Ramos (cell line): ENCODE results near the gene RPS4Y2.

ENCODE experiments used
- in situ Hi-C: fragments of 300-500 bp; cut with MboI; formaldehyde crosslinking; loops from one replicate; pipeline ENCODE4 v1.14.3; 2022; ENCODE audit warnings: low sequenced_read_pairs; ENCODE audit not compliant: unreplicated experiment

The RPS4Y2 gene

DNA sequence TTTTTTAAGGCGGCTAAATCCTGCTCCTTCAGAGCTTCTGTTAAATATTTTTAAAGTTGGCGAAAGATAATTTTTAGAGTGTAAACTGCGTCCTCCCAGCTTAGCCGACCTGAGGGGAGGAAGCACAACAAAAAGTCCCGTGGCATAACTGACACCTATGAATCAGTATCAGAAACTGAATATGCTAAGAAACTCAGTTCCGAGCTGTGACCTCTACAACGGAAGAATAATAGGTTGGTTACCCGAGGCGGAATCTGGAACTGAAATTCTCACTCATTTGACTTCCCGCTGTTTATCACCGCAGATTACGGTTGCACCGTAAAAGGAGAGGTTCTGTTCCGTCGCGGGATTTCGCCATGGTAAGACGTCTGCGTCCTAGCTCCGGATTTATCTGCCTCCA lies at the start of gene RPS4Y2:
Gene RPS4Y2 (plus strand): TSS at position 301 of the 400 bp plus-strand sequence. CDS start 56 bp downstream, at position 357.
- in situ Hi-C loops, result no loop called here

DNA sequence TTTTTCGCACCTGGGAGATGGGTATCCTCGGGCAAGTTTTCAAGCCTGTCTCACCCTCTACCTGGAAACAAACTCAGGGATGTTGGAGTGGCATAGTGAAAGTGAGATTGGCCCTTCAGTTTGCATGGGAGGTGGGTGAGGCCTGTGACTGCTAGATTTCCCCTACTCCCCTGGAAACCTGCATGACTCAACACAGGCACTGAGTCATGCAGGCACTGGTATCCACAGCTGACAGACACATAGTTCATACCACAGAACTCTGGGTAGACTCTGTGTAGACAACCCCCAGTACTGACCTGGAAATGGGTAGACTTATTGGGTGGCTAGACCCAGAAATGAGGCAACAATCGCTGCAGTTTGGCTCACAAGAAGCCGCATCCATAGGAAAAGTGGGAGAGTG lies 41.5 kb upstream of the RPS4Y2 start:
- in situ Hi-C loops, result no loop called here

DNA sequence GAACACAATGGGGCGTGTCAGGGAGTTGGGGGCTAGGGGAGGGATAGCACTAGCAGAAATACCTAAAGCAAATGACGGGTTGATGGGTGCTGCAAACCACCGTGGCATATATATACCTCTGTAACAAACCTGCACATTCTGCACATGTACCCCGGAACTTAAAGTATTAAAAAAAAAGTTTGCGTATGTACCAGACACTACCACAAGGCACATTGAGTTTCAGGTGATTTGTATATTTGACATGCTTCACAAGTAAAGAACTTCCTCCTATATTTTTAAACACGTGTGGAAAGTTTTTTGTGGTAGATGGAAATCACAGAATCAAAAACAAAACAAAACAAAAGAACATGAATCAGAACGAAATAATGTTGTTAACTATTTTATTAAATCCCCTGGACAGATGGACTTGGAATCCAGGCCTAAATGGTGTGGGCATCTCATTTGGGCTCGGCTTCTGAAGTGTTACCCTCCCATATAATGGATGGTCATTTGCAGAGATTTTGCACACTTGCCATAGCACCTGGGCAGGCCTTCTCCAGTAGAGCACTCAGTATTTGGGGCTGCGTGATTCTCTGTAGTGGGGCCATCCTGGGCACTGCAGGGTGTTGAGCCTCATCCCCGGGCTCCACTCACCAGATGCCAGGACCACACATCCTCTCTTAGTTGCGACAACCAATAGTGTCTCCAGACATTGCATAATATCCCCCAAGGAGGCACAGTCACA lies 29.6 kb upstream of the RPS4Y2 start:
- in situ Hi-C loops, result no loop called here

DNA sequence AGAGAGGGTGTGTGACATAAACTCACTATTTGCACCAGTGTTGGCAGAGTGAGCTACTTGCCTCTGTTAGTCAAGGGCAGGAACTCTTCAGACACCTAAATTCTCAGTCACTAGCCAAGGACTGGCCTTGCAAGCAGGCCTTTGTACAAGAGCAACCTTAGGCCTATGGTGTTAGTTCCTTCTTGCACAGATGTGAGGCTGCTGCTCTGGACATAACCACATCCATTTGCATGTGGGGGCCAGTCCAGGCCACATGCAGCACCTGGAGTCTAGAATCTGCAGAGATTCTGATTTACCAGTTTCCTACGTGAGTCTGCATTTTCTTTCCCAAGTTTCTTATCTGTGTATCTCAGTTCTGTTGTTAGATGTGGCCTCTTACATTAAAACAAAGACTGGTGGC lies 20.7 kb upstream of the RPS4Y2 start:
- in situ Hi-C loops, result no loop called here

DNA sequence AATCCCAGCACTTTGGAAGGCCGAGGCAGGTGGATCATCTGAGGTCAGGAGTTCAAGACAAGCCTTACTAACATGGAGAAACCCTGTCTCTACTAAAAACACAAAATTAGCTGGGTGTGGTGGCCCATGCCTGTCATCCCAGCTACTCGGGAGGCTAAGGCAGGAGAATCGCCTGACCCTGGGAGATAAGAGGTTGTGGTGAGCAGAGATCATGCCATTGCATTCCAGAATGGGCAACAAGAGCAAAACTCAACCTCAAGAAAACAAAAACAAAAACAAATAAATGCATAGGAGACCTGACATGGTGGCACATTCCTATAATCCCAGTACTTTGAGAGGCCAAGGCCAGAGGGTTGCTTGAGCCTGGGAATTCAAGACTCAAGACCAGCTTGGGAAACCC lies 16.1 kb upstream of the RPS4Y2 start:
- in situ Hi-C loops, result no loop called here

DNA sequence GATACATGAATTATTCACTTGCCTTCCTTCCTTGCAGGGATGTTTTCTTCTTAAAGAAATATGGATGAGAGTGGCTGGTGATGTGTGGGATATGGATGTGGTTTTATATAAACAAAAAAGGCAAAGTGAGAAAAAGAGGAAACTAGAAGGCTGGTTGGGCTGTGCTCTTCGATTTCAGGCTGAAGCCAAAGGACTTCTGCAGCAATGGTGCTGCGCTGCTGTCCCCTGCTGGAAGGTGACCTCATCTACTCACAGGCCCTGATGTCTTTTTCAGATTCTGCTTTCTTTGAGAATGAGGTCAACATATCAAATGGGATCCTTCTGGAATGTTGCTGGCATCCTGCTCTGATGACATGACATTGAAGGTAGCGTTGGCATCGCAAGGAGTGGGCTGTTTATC lies 15.3 kb upstream of the RPS4Y2 start:
- in situ Hi-C loops, result no loop called here

DNA sequence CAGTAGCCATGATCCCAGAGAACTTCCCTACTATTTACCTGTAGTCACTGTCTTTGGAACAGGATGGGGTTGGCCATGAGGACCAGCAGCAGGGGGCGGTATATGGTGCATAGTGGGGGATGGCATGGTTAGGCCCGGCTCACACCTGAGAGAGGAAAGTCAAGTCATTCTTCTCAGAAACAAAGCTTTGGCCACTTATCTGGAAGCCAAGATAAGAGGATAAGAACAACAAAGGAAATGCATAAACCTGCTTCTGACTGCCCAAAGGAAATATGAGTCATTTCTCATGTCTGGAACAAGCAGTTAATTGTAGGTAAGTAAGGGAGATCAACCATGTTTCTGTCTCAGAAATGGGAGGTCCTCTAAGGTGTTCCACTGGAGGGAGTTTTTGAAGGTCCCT lies 10.8 kb upstream of the RPS4Y2 start:
- in situ Hi-C loops, result no loop called here

DNA sequence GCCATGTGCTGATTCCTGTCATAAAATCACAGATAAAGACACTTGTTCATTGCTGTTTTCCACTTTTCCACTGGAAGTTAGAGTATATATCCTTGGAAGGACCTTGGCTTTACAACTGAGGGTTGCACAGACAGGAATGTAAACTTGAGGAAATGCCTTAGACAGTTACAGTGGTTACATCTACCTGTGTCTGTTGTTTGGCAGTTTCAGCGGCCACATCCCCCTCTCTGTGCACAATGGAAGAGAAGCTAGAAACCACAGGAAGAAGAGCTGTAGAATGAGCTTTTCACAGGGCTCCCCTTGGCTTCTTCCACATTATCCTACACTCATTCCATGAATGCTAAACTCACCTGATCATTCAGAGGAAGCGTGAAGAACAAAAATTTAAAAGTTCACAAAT lies 9.0 kb upstream of the RPS4Y2 start:
- in situ Hi-C loops, result no loop called here

DNA sequence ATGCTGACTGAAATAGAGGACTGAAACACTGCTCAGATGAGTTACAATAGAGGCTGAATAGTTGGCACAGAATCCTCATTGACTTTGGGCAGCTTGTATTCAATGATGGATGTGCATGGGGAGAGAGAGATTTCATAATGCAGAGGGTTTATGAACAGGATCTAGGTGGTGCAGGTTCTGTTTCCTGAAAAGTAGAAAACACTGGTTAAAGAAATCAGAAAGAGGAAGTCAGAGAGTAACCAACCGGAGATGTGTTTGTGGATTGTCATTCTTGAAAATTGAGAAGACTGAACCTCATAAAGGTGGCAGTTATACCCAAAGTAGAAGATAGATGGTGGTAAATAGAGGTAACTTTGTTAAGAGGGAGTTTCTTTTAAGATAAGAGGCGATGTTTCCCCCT lies 8.0 kb downstream of the RPS4Y2 start:
- in situ Hi-C loops, result no loop called here

DNA sequence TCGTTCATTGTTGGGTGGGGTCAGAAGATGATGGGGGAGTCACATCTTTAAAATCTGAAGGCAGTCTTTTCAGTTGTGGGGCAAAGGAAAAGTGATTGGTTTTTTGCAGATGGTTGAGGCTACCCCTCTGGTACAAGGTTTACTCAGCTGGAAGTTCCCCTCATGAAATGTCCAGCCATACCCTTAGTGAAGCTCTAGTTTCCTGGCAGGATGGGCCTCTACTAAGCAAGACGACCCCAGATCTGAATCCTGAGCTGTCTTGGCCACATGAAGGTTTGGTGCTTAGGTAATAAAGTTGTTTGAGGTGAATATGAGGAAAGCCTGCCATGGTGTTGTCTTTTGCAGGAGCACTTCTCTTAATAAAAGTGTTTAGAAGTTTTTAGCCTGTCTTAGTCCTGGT lies 9.2 kb downstream of the RPS4Y2 start:
- in situ Hi-C loops, result no loop called here

DNA sequence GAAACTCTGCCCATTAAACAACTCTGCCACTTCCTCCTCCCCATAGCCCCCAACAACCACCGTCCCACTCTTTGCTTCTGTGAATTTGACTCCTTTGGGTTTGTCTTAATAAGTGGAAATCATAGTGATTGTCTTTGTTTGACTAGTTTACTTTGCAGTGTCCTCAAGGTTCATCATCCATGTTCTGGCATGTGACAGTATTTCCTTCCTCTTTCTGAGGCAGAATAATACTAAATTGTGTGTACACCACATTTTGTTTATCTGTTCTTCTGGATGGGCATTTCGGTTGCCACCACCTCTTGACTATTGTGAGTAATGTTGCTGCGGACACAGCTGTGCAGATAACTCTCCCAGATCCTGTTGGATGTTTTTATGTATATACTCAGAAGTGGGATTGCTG lies 14.8 kb downstream of the RPS4Y2 start:
- in situ Hi-C loops, result no loop called here

DNA sequence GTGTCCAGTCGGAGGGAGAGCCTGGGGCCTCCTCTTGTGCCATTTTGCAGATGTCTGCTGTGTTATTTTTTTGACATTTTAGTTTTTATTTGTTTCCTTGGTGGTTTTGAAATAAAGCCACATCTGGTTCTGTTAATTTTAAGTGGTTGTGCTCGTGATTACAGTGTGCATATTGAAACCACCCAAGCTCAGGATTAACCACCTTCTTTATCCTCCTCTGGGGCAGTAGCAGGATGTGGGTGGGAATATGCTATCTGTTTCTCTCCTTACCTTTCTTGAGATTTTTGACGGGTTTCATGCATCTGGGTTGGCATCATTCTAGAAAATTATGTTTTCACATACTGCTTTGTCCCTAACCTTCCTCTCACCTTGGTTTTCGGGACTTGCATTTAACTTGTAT lies 20.2 kb downstream of the RPS4Y2 start:
- in situ Hi-C loops, result no loop called here

DNA sequence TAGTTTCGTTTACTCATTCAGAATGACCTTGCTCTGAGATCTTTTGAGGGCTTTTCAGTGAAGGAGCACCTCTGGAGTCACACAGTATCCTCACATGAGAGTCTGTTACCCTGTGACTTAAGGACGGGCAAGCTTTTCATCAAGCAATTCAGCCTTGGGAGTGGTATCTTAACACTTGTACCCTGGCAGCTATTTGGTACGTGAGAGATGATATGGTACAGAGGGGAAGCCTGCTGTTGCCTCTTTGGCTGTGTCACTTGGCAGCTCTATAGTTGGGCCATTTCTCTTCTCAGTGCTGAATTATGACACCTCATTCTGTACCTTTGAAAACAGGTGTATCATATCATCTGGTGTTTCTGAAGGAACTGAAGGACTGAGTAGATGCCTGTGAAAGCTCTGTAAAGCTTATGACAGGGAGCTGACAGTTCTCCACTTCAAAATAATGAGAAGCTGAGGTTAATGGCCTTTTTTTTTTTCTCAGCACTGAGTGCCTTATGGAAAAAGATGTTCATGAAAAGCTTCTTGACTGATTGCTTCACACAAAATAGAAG lies 24.3 kb downstream of the RPS4Y2 start:
- in situ Hi-C loops, result no loop called here

DNA sequence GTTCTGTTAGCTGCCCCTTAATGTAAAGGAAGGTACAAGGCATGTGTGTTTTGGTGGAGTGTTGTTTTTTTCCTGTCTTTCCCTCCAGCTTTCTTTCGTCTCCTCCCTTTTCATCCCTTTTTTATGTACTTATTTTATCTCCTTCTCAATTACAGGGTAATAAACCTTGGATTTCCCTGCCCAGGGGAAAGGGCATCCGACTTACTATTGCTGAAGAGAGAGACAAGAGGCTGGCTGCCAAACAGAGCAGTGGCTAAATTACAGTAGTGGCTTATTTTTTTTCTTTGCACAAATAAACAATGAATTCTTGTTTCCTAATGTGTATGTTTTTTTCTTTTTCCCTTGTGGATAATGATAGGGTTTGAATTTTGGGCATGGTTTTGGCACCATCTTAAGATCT lies 24.9 kb downstream of the RPS4Y2 start:
- in situ Hi-C loops, result no loop called here

DNA sequence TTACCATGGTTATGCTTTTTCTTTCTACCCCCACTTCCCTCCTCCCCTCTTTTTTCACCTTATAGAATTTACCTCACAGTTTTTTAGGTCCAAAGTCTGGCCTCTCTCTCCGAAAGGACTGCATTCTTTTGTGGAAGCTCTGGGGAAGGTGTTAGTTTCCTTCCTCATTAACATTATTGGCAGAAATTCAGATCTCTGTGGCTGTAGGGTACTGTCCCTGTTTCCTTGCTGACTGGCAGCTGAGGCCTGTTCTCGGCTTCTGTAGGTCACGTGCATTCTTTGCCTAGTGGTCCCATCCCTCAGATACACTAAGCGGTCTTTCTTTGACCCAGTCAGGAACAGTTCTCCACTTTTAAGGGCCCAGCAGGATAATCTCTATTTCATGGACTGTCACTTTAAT lies 25.5 kb downstream of the RPS4Y2 start:
- in situ Hi-C loops, result no loop called here

DNA sequence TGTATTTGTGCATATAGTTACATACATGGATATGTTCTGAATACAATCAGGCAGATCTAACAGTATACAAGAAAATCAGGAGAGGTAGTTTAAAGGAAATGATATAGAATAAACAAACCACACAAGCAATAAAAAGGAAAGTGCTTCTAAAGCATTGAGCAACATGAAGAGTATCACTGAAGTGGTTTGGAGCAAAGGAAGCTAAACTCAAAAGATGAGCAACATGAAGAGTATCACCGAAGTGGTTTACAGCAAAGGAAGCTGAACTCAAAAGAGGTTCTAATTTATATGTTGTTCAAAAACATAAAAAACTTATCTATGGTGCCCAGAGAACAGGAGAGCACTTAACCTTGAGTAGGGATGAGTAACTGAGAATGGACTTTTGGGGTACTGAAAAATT lies 29.1 kb downstream of the RPS4Y2 start:
- in situ Hi-C loops, result no loop called here

DNA sequence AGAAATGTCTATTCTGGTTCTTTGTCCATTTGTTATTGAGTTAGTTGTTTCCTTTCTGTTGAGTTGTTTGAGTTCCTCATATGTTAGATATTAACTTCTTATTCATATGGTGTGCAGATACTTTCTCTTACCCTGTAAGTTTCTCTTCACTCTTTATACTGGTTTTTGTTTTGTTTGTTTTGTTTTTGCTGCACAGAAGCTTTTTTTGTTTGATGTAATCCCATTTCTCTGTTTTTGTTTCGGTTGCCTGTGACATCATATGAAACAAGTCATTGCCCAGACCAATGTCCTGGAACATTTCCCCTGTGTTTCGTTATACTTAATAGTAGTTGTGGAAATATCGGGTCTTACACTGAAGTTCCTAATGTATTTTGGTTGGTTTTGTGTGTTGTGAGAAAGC lies 31.2 kb downstream of the RPS4Y2 start:
- in situ Hi-C loops, result no loop called here

DNA sequence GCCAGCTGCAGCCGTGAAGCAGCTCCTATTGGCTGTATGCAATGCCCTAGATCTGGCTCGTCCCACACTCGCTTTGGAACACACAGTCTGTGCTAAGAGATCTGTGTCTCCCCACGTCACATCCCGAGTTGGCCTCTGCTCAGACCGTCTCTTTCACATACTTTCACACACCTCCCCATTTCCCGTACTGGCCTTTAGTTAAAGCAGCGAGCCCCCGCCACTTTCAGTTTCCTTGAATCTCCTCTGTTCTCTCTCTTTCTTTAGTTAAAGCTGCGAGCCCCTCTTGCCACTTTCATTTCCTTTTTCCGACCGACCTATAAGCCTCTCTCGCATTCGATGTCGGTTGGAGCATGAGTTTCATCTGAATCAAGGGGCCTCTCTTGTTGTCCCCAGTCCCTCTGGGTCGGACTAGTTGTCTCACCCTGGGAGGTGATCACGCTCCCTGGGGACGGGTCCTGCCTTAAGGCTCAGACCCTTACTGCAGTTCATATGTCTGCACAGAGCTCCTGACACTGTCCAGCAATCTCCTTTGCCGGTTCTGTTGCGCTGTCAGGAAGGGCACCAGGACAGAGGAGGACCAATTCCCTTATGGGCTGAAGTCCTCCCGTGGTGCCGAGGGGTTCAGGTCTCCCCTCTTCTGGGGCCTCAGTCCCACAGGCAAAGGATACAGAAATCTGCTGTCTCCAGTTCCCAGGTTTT lies 42.6 kb downstream of the RPS4Y2 start:
- in situ Hi-C loops, result no loop called here

DNA sequence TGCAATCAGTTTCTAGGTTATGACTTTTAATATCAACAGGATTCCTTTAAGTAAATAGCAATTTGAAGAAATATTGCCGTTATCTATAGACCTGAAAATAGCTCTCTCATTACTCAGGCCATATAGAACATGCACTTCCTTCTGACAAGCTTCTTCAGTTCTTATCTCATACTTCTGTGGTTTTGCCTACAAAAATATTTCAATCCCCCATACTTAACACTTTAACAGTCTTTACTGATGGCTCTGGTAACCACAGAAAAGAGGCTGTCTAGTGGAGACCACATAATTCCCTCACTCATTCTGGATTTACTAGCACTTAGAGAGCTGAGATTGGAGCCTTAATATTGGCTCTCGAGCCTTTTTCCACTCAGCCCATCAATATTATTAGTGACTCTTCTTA lies 46.8 kb downstream of the RPS4Y2 start:
- in situ Hi-C loops, result no loop called here

DNA sequence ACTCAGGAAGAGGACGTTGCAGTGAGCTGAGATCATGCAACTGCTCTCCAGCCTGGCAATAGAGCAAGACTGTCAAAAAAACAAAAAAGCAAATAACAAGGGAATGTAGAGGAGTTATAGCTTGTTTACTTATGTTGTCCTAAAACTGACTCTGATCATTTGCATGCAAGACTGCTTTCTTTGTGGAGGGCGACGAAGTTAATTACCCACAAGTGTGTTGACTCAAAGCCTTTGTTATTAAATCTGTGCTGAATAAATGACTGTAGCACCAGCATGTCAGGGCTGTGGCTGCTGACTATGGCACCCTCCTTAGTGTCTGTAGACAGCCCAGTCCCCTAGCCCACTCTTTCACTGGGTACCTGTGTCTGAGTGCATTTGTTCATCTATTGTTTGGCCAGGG lies 50.3 kb downstream of the RPS4Y2 start:
- in situ Hi-C loops, result no loop called here

DNA sequence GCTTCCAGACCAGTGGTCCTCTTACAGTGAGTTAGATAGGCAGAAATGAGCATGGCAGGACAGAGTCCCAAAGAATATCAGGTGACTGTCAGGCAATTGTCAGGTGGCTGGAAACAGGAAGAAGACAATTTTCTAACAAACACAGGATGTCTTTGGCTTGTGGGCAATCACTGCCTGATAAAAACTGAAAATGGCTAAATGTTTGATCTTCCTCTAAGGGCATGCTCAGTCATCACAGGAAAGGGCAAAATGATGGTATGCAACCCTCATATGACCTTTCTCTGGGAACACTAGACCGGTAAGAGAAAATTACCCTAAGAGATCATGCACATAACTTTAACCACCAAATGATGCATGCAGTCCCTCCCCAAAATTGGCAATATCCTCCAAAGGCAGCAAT lies 57.6 kb downstream of the RPS4Y2 start:
- in situ Hi-C loops, result no loop called here

DNA sequence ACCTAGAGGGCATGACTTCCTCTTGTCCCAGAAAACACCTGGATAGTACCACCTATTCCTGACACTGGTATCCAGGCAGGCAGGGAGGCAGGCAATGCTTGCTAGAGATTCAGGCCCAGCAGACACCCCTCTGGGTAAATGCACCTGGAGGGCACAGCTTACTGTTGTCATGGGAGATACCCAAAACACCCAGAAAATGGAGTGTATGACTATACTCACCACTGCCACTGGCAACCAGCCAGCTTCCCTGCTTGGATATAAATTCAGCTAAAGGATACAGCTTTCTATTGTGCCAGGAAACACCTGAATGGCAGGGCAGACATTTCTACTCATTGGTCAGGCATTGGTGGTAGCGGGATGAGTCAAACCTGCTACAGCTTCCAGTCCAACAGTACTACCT lies 58.9 kb downstream of the RPS4Y2 start:
- in situ Hi-C loops, result no loop called here
